Mesothelial cell of epicardium (in vitro differentiated cells): Measurements from ENCODE around the gene DYNC2I2. TPM values are rescaled to one million over a fixed set of nuclear protein-coding genes. Genes with fewer than 3 reads are reported as not detected.

Experiments used
- DNase-seq, 2 experiments: peaks; one replicate each; pipeline ENCODE4 v3.0.0; 2021; ENCODE audit warnings: low spot score in 2 of 2; ENCODE audit not compliant: unreplicated experiment in 2 of 2
- H3K27ac Mint-ChIP-seq: 2 replicates; pipeline ENCODE4 v1.8.0; 2021; ENCODE audit warnings: mixed read lengths
- H3K27me3 Mint-ChIP-seq: 2 replicates; pipeline ENCODE4 v1.8.0; 2021; ENCODE audit warnings: low read depth, mixed read lengths
- H3K36me3 Mint-ChIP-seq: 2 replicates; pipeline ENCODE4 v1.8.0; 2021; ENCODE audit warnings: mixed read lengths
- H3K4me1 Mint-ChIP-seq: 2 replicates; pipeline ENCODE4 v1.8.0; 2021; ENCODE audit warnings: mixed read lengths
- H3K4me3 Mint-ChIP-seq: 2 replicates; pipeline ENCODE4 v1.8.0; 2021; ENCODE audit warnings: mild to moderate bottlenecking, moderate library complexity, mixed read lengths
- H3K9me3 Mint-ChIP-seq: 2 replicates; pipeline ENCODE4 v1.8.0; 2021; ENCODE audit warnings: mixed read lengths
- CTCF ChIP-seq: fragments of 200-600 bp; sonication (generic); IDR thresholded peaks from one replicate; pipeline ENCODE4 v1.5.0; 2021; ENCODE audit warnings: antibody characterized with exemption; ENCODE audit not compliant: unreplicated experiment
- total RNA-seq: library from RNA; stranded (reverse); gene quantifications from 3 replicates; pipeline ENCODE4 v1.2.1, GENCODE V29; 2021

The DYNC2I2 gene
- total RNA-seq, 1 donor from 2014 or later: 37.2 TPM

- H3K27me3 Mint-ChIP-seq: no peaks in the 10 kb centered on the region
- no peak overlapping the region for H3K27ac Mint-ChIP-seq
Observed at GRCh38 chr9:128628471-128629048, 28.1 kb downstream of the DYNC2I2 start.

DNA sequence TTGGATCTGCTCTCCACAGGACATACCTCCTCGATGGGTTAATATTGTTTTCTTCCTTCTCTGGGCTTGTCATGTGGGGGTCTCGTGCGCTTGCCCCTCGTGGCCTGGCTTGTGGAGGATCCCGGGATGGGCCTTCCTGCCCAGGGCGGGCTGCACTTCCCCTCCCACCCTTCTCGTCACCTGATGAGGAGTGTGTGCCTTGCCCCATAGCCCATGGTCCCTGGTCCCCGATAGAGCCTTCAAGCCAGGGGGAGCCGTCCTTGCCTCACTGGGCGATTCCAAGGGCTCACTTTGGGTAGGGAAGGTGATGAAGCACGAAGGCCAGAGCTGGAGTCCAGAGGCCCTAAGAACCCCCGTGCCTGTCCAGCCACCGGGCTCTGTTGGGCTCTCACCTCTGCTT is 28.7 kb downstream of the DYNC2I2 start:
- no peak overlapping the region for H3K27ac Mint-ChIP-seq
- no peak for TF ChIP-seq CTCF
- no peak for DNase-seq
- no peaks in the 10 kb centered on the region for H3K27me3 Mint-ChIP-seq
- H3K9me3 Mint-ChIP-seq: no peaks in the 10 kb centered on the region
- H3K36me3 Mint-ChIP-seq: peaks cover 46% of the 10 kb centered on the region
- no peak overlapping the region for H3K4me3 Mint-ChIP-seq
- H3K4me1 Mint-ChIP-seq: no peaks in the 10 kb centered on the region

More at GRCh38 chr9:128628471-128629048, 28.1 kb downstream of the DYNC2I2 start:
- no peaks in the 10 kb centered on the region for H3K4me1 Mint-ChIP-seq
- DNase-seq: no peak
- no peaks in the 10 kb centered on the region for H3K9me3 Mint-ChIP-seq
- no peak overlapping the region for H3K4me3 Mint-ChIP-seq
- TF ChIP-seq CTCF: no peak
- peaks cover 51% of the 10 kb centered on the region for H3K36me3 Mint-ChIP-seq

DNA sequence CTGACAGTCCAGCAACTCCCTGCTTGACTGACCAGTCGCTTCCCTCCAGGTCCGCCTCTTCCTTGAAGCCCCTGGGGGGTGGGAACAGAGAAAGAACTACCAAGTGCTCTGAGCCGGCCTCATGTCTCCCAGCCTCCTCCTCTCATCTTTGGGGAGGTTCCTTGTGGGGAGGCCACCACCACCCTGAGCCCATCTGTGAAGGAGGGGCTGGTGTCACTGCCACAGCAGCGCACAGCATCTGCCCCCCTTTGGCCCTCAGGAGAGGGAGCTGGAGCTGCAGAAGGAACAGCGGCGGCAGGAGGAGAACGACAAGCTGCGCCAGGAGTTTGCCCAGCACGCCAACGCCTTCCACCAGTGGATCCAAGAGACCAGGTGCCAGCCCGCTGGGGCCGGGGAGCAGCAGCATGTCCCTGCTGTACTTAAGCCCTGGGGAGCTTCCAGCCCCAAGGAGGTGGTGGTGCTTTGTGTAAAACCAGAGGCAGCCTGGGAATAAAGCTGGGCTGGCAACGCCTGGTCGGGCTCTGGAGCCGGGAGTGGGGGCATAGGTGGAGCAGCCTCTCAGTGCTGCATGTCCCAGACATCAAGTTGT is 29.4 kb downstream of the DYNC2I2 start:
- H3K36me3 Mint-ChIP-seq: peaks cover 43% of the 10 kb centered on the region
- H3K27ac Mint-ChIP-seq: no peak overlapping the region
- DNase-seq: no peak
- no peaks in the 10 kb centered on the region for H3K4me1 Mint-ChIP-seq
- TF ChIP-seq CTCF: no peak
- H3K9me3 Mint-ChIP-seq: no peaks in the 10 kb centered on the region
- no peak overlapping the region for H3K4me3 Mint-ChIP-seq
- no peaks in the 10 kb centered on the region for H3K27me3 Mint-ChIP-seq

DNA sequence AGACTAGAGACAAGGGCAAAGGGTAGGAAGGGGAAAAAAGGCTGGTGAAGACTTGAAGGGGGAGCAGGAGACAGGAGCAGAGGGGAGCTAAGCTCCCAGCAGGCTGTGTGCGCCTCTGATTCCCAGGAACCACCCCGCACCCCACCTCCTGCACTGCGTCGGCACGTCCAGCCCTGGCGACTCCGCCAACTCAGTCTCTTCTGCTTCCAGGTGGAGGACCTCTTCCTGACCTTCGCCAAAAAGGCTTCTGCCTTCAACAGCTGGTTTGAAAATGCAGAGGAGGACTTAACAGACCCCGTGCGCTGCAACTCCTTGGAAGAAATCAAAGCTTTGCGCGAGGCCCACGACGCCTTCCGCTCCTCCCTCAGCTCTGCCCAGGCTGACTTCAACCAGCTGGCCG is 30.5 kb downstream of the DYNC2I2 start:
- H3K4me3 Mint-ChIP-seq: no peak overlapping the region
- no peak for DNase-seq
- H3K27ac Mint-ChIP-seq: no peak overlapping the region
- TF ChIP-seq CTCF: no peak
- no peaks in the 10 kb centered on the region for H3K4me1 Mint-ChIP-seq
- H3K9me3 Mint-ChIP-seq: no peaks in the 10 kb centered on the region
- H3K27me3 Mint-ChIP-seq: no peaks in the 10 kb centered on the region
- peaks cover 47% of the 10 kb centered on the region for H3K36me3 Mint-ChIP-seq

DNA sequence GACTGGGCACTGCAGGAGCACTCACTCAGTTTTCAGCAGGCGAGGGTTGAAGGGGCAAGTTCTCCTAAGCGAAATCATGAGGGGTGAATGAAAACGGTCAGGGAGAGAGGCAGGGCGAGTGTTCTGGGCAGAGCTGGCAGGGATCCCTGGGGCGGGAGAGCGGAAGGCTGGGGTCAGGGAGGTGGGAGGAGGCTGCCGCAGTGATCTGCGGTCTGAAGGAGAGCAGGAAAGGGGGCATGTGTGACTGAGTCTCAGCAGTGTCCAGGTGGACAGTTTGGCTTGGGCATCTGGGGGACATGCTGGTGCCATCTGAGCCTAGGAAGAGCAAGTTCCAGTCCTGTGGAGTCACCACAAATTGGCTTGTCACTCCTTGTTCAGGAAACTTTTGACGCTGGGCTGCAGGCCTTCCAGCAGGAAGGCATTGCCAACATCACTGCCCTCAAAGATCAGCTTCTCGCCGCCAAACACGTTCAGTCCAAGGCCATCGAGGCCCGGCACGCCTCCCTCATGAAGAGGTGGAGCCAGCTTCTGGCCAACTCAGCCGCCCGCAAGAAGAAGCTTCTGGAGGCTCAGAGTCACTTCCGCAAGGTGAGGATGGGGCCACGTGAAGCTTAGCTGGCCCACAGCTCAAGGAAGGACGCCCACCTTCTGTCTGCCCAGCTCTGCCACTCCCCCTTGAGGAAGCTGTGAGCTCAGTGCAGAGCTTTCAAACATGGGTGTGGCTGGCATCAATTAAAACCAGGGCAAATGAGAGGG is 31.1 kb downstream of the DYNC2I2 start:
- Mint-ChIP-seq H3K36me3 (peaks cover 53% of the 10 kb centered on the region), H3K27ac (peak overlapping the region; percentile 21), H3K9me3 (no peaks in the 10 kb centered on the region), H3K4me3 (no peak overlapping the region), H3K27me3 (no peaks in the 10 kb centered on the region), H3K4me1 (no peaks in the 10 kb centered on the region)
- DNase-seq: no peak
- no peak for TF ChIP-seq CTCF
